ENCODE data around the gene NEK6. TPM values are rescaled to one million over a fixed set of nuclear protein-coding genes. Genes with fewer than 3 reads are reported as not detected.

NEK6 gene
- total and polyA plus RNA-seq, 2 of the 8 experiments (the other 6 are each of a cell fraction or from before 2014, with no cell fraction given) = 17.7 to 19.7 TPM

- no peaks in the 10 kb centered on the region for H3K9me3 ChIP-seq (ENCODE audit: insufficient read depth in 2 of 2, low read depth in 1 of 2, low read length in 1 of 2)
- CTCF ChIA-PET (ENCODE audit: partially characterized antibody) = interaction anchor here (0.7 to 1.6 kb wide), 6 partner anchors 9 to 61 kb away, joined by 3 read pairs; no protein-coding TSS in a partner anchor
- H3K36me3 ChIP-seq (ENCODE audit: control insufficient read depth in 2 of 4, insufficient read depth in 4 of 4, low read length in 3 of 4) = peaks cover 9 to 28% (median 18%) of the 10 kb centered on the region in 4 experiments
- no peak overlapping the region for H4K5ac ChIP-seq (ENCODE audit: insufficient read length, low read depth, low read length)
- H2AFZ ChIP-seq (ENCODE audit: low read length) = no peak overlapping the region
- TF ChIP-seq NANOG (IDR thresholded peaks at IDR 0.05; ENCODE audit: insufficient read depth, low read depth, low read length, poor library complexity, severe bottlenecking) (no peak), SRF (IDR thresholded peaks at IDR 0.05; ENCODE audit: low read depth, low read length) (no peak), CREB1 (IDR thresholded peaks at IDR 0.05) (no peak), HDAC2 (IDR thresholded peaks at IDR 0.05; ENCODE audit: borderline replicate concordance in 1 of 2, low read depth in 2 of 2, low read length in 2 of 2) (no peak), SUZ12 (IDR thresholded peaks at IDR 0.05; ENCODE audit: low read length) (no peak), BACH1 (IDR thresholded peaks at IDR 0.05; ENCODE audit: low read length) (no peak), KDM1A (IDR thresholded peaks at IDR 0.05; ENCODE audit: borderline replicate concordance, low read length) (no peak)
- TF ChIP-seq, protein P1, sequence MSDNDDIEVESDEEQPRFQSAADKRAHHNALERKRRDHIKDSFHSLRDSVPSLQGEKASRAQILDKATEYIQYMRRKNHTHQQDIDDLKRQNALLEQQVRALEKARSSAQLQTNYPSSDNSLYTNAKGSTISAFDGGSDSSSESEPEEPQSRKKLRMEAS (IDR thresholded peaks at IDR 0.05) = no peak
- no peak overlapping the region for H3K4me2 ChIP-seq (ENCODE audit: insufficient read depth in 1 of 2, low read depth in 2 of 2, low read length in 2 of 2)
- H3K23me2 ChIP-seq (ENCODE audit: low read depth, low read length) = no peaks in the 10 kb centered on the region
- WGBS, 2 experiments (ENCODE audit: extremely low coverage in 1 of 2, insufficient coverage in 1 of 2, insufficient read length in 1 of 2, insufficient replicate concordance in 2 of 2, low coverage in 1 of 2, low lambda C conversion rate in 2 of 2, missing lambda C conversion rate in 1 of 2) = 92% methylated on average over 21 of the region's 21 CpGs; no CpG with 5 or more reads in 1 of the 2 experiments
- POLR2A ChIA-PET (ENCODE audit: partially characterized antibody) = interaction anchor here (1.7 to 2.1 kb wide), 2 partner anchors 10 to 14 kb away, joined by 5 to 9 read pairs; no protein-coding TSS in a partner anchor
- peaks cover 14% of the 10 kb centered on the region for H3K79me1 ChIP-seq (ENCODE audit: low read depth, low read length)
- no peak overlapping the region for H2BK15ac ChIP-seq (ENCODE audit: low read length)
- no peak overlapping the region for H2BK120ac ChIP-seq (replicated peaks; ENCODE audit: low read depth, low read length)
- H3K4me1 ChIP-seq (replicated peaks in 1 of 4; ENCODE audit: control insufficient read depth in 3 of 4, insufficient read depth in 4 of 4, low read length in 3 of 4) = peaks cover 0 to 4% (median 0%) of the 10 kb centered on the region in 4 experiments; a peak in 1 of 7 replicates
- peak overlapping the region; percentile 45; the same call in 1 of the 2 replicates for H4K8ac ChIP-seq (ENCODE audit: extremely low read depth, insufficient read depth, low read length)
- H3K27ac ChIP-seq (ENCODE audit: low read depth, low read length) = no peak overlapping the region
- peaks cover 0 to 40% of the 10 kb centered on the region in 2 experiments; a peak in 2 of 4 replicates for H3K79me2 ChIP-seq (ENCODE audit: control insufficient read depth in 1 of 2, insufficient read depth in 2 of 2, low read length in 2 of 2)
- H2BK12ac ChIP-seq (ENCODE audit: low read depth, low read length) = no peak overlapping the region
- H3K27me3 ChIP-seq (replicated peaks in 1 of 4; ENCODE audit: control insufficient read depth in 3 of 4, extremely low read depth in 1 of 4, insufficient read depth in 3 of 4, low read length in 3 of 4) = no peaks in the 10 kb centered on the region
- no peak overlapping the region for H2AK5ac ChIP-seq (ENCODE audit: low read depth, low read length)
- peaks cover 13 to 30% of the 10 kb centered on the region in 2 experiments for H4K20me1 ChIP-seq (replicated peaks in 1 of 2; ENCODE audit: control insufficient read depth in 1 of 2, insufficient read depth in 2 of 2, low read length in 2 of 2)
- no peak overlapping the region for H3K18ac ChIP-seq (ENCODE audit: extremely low read depth, low read length)
- peak overlapping the region; percentile 60; the same call in 1 of the 2 replicates for H2BK5ac ChIP-seq (ENCODE audit: low read depth, low read length)
- no peak overlapping the region for H3K14ac ChIP-seq (ENCODE audit: insufficient read length)
- H3K4ac ChIP-seq (replicated peaks; ENCODE audit: insufficient read length, low read depth, low read length) = no peak overlapping the region
- no peak for FAIRE-seq
- H3K56ac ChIP-seq (replicated peaks; ENCODE audit: insufficient read length, low read depth, low read length) = no peak overlapping the region
- H3K4me3 ChIP-seq (ENCODE audit: extremely low read depth in 1 of 4, insufficient read depth in 2 of 4, low read depth in 3 of 4, low read length in 4 of 4) = no peak overlapping the region
- no peak overlapping the region for H2BK20ac ChIP-seq (ENCODE audit: low read length)
- no peak overlapping the region for H3K9ac ChIP-seq (replicated peaks in 1 of 4; ENCODE audit: extremely low read depth in 1 of 4, low read depth in 3 of 4, low read length in 3 of 4)
- no peak overlapping the region for H4K91ac ChIP-seq (replicated peaks; ENCODE audit: insufficient read length, low read length)
- no peak overlapping the region for H3K23ac ChIP-seq (ENCODE audit: insufficient read length)
- no peak for DNase-seq (ENCODE audit: low read depth in 1 of 2, low spot score in 2 of 2)
Measured at GRCh38 chr9:124355039-124355940, 97.5 kb downstream of the NEK6 start.

All from H1 (cell line).